GM21786 (cell line): ENCODE results near the gene CST1.
"Not testable (repeated sequence)": the region's sequence is repeated elsewhere in the genome, so short reads cannot be mapped to it uniquely, and the experiment has no call there.

ENCODE experiments used
- ATAC-seq: cut with Tn5 transposase; IDR thresholded peaks from one replicate; pipeline ENCODE4 v1.9.1; 2021; ENCODE audit not compliant: unreplicated experiment

Gene CST1

DNA sequence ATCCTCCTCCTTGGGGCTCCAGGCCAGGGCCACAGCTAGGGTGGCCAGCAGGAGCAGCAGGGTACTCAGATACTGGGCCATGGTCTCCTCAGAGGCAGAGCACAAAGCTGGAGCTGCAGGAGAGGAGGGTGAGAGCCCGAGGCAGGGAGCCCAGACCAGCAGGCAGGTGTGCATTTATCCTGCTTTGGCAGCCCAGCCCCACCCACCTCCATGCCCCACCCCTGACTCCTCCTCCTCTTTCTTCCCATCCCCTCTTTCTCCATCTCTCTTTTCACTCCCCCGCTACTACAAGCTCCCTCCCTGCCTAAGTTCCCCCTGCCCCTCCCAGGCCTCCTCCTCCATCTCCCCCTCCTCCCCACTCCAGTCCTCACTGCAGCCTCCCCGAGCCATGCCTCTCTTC lies at the start of gene CST1:
Gene CST1, minus strand, starts transcription at position 150 of the 400 bp plus-strand sequence. Its CDS starts 69 bp downstream, at position 81.
- ATAC-seq, result not testable (repeated sequence)

GRCh38 chr20:23799216-23799847 lies 48.6 kb upstream of the CST1 start:
- ATAC-seq, result peak; percentile 77

- no peak for ATAC-seq
Observed at GRCh38 chr20:23795526-23795925, 44.8 kb upstream of the CST1 start.

GRCh38 chr20:23794841-23795240 lies 44.1 kb upstream of the CST1 start:
- ATAC-seq, result no peak

DNA sequence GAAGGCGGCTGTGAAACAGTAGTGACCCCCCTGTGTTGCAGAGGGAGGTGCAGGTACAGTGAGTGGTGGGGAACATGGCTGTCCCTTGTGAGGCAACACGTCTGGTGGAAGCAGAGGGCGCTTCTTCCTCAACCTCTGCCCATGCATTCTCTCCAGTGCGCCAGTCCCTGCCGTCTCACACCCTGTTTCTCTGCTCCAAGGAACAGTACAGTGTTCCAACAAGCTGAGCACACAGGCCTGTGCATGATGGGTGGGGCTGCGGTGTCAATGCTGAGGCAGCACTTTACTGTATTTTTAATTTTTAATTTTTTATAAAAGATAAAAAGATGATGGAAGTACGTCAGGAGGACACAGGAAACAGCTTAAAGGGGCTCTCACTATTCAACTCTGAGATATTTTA lies 43.3 kb upstream of the CST1 start:
- no peak for ATAC-seq

DNA sequence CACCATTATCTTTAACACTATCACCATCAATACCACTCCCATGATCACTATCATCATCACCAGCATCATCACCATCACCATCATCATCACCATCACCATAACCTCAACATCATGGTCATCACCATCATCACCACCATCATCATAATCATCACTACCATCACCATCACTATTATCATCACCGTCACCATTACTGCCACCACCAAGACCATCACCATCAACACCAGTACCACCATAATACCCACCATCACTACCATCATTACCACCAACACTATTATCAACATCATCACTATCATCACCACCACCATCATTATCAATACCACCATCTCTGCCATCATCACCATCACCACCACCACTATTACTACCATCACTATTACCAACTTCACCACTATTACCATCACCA lies 32.7 kb upstream of the CST1 start:
- no peak for ATAC-seq

GRCh38 chr20:23782366-23782983 lies 31.7 kb upstream of the CST1 start:
- no peak for ATAC-seq

- not testable (repeated sequence) for ATAC-seq
Observed at GRCh38 chr20:23778676-23779075, 27.9 kb upstream of the CST1 start.

DNA sequence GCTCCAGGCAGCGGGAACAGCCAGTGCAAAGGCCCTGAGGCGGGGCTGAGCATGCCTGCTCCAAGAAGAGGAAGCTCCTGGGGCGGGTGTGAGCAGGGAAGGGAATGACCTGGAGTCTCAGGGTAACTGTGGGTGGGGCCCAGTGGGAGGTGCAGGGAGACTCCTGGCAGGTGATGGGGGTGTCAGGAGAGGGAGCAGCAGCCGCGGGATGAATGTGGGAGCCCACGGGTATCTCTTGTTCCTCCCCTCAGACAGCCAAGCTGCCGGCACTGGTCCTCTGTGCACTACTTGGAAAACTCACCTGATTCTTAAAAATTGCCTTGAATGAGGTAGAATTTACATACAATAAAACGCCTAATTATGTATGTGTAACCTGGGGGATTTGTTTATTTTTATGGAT lies 26.6 kb upstream of the CST1 start:
- not testable (repeated sequence) for ATAC-seq

DNA sequence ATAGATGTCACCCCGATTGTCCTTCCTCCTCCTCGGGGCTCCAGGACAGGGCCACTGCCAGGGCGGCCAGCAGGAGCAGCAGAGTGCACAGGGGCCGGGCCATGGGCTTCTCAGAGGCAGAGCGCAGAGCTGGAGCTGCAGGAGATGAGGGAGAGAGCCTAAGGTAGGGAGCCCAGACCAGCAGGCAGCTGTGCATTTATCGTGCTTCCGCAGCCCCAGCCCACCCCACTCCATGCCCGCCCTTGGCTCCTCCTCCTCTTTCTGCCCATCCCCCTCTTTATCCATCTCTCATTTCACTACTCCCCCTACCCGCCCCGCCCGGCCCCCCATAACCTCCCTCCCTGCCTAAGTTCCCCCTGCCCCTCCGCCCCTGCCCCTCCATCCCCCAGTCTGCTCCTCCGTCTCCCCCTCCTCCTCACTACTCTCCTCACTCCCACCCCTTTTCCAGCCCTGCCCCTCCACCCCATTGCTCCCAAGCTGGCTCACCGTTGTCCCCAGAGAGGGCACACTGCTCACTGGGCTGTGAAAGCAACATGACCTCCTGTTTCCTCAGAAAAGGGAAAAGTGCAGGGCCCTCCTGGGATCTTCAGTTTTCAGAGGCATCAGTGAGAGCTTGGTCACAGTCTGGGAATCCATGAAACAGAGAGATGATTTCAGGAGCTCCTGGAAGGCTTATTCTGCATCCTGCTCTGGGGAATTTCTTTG lies 25.5 kb upstream of the CST1 start:
- no peak for ATAC-seq

DNA sequence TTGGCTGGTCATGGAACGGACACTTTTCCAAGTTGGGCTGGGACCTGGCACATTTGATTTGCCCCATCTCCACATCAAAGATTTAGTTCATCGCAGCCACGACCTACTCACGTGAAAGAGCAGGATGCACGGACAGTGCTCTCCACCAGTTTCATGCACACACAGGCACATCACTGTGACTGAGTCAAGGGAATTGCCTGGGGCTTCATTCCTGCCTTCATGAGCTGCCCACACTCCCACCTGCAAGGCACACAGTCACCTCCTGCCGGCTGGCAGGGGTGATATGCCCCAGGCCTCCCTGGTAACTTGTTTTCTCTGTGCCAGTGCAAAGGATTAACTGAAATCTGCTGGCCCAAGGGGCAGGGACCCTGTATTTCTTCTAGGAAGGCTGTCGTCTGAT lies 23.3 kb upstream of the CST1 start:
- ATAC-seq, result no peak

GRCh38 chr20:23773579-23773978 lies 22.8 kb upstream of the CST1 start:
- no peak for ATAC-seq

DNA sequence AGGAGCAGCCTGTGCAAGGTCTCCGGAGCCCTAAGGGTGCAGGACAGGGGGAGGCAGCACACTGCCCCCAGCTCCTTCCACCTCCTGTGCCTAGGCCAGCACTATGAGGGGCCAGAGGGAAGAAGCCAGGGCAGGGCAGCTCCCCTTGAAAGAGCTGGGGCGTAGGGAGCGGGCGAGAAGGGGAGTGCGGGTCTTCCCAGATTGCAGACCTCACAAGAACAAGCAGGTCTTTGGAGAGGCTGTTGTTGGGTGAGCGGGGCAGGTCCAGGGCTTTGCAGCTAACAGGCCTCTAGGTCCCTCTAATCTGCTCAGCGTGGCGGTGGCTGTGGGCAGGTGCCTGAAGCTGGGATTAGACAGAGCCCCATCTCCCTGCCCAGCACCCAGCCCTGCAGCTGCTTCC lies 22.4 kb upstream of the CST1 start:
- no peak for ATAC-seq

GRCh38 chr20:23772074-23772473 lies 21.3 kb upstream of the CST1 start:
- no peak for ATAC-seq

DNA sequence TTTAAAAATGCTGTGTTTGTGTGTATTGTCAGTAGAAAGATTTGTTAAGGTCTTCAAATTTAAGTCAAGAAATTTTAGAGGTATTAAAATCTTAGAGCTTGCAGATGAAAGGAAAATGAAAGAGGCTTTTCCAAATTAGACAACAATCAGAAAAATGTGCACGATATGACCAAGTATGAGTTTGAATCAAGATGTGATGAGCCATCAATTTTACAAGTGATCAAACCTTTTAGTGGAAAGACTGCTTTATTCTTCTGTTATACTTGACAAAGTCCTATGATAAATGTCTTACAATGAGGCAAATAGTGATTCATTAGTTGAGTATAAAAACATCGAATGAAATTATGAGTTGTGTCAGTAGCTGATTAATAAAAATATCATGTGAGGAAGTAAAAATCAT lies 19.6 kb upstream of the CST1 start:
- no peak for ATAC-seq

DNA sequence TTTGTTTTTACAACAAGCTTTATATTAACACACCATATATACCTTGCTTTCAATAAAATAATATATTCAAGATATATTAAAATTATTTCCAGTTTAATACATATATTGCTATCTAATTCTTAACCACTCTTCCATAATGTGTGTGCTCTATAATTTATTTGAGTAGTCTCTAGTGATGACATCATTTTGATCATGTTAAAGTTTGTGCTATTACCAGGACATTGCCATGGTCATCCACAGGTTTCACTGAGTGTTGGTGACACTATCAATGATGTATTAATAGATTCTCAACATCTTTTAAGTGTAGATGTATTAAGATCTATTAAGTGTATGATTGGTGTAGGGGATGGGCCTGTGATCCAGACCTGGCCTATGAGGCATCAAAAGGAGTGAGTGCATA lies 17.8 kb upstream of the CST1 start:
- not testable (repeated sequence) for ATAC-seq

DNA sequence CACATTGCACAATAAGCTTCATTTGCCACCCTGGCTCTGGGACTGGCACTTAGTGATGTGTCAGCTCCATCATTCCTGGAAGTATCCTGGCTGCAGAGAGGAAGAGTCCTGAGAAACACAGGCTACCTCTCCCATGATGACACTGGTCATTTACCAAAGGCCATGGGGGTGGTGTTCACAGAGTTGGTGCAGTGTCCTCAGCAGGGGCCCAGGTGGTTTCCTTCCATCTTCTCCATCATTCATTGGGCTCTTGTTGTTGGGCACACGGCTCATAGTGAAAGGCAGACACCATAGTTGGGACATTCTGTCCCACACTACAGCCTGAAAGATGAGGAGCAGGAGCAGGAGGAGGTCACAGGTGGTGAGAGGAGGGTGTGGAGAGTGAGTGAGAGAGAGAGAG lies 15.8 kb upstream of the CST1 start:
- no peak for ATAC-seq

DNA sequence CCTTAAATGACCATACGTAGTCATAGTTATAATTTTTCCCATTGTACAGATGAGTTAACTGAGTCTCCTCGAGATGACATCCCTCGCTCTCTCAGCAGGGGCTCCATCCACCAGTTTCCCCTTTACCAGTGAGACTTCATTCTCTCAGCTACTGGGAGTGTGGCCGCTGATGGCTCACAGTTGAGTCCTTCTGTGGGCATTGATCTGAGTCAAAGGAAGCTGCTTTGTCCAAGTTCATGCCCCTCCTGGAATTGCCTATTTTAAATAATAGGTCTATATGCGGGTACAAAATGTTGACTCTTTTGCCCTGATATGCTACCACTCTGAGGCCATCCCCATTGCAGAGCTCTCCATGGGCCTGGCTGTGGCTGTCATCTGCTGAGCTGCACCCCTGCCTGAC lies 14.8 kb upstream of the CST1 start:
- no peak for ATAC-seq

DNA sequence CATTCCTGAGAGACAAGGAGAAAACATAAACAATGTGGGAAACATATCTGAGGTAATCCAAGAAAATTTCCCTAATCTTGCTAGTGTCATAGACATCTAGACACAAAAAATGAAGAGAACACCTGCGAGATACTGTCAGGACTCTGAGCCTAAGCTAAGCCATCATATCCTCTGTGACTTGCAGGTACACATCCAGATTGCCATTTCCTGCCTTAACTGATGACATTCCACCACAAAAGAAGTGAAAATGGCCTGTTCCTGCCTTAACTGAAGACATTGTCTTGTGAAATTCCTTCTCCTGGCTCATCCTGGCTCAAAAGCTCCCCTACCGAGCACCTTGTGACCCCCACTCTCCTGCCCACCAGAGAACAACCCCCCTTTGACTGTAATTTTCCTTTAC lies 13.9 kb upstream of the CST1 start:
- ATAC-seq, result not testable (repeated sequence)

DNA sequence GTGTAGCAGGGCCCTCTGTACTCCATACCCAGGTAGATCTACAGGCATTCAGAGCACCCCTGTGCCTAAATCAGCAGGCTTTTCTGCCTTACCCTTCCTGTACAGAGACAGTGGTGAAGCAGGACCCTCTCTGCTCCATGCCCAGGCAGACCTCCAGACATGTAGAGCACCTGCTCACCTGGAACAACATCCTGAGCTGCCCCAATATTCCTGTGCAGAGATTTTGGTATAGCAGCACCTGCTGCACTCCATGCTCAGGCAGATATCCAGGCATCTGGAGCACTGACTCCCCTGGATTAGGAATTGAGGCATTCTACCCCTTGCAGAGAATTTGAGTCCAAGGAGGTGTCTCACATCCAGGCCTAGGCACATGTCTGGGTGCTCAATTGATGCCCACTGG lies 12.6 kb upstream of the CST1 start:
- ATAC-seq, result no peak

DNA sequence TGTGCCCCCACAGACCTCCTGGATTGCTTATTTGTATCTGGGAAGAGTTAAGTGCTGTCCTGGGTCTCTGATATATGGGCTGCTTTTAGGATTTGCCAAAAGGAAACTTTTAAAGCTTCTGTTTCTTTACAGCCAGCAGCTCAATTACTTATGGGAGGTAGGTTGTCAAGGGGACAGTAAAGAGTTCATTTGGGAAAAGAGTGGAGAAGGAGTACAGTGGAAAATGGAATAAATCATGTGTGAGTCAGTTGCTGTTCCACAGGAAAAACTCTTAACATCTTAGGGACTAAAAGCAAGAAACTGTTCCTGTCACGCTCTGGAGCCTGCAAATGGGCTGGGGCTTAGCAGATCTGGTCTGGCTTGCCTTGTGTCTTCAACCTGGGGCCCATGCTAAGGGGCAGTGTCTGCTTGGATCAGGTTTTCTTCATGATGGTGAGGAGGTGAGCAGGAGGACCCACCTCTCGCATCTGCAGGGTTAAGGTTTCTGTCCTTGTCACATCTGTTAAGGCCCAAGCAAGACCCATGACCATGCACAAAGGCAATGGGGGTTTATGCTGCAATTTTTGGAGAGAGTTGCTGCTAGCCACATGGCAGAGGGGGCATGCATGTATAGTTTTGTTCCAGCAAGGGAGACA lies 8.7 kb upstream of the CST1 start:
- no peak for ATAC-seq

GRCh38 chr20:23756792-23757191 lies 6.1 kb upstream of the CST1 start:
- ATAC-seq, result not testable (repeated sequence)
